GM12801 (cell line): ENCODE measurements around the gene MECP2.

ENCODE experiments used
- TF ChIP-seq, protein P1 (sequence below): IDR thresholded peaks from one replicate; pipeline ENCODE4 v1.5.1; 2011; ENCODE audit warnings: control low read depth; ENCODE audit not compliant: insufficient read length; ENCODE audit errors: extremely low read depth

Gene MECP2

DNA sequence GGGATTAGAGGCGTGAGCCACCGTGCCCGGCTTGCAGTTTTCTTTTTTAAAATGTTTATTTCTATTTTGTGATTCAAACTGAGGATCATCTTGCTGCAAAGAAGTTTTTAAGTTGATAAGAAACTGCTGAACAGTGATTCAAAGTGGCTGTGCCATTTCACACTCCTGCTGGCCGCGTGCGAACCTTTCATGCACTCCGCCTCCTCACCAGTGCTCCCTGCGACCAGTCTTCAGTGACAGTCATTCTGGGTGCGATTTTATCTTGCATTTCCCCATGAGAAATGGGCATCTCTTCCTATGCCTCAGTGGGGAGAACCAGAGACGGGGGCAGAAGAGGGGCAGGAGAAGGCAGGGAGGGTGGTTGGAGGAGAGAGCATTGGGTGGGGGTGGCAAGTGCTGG is 103.5 kb downstream of the MECP2 start:
- TF ChIP-seq, protein P1, sequence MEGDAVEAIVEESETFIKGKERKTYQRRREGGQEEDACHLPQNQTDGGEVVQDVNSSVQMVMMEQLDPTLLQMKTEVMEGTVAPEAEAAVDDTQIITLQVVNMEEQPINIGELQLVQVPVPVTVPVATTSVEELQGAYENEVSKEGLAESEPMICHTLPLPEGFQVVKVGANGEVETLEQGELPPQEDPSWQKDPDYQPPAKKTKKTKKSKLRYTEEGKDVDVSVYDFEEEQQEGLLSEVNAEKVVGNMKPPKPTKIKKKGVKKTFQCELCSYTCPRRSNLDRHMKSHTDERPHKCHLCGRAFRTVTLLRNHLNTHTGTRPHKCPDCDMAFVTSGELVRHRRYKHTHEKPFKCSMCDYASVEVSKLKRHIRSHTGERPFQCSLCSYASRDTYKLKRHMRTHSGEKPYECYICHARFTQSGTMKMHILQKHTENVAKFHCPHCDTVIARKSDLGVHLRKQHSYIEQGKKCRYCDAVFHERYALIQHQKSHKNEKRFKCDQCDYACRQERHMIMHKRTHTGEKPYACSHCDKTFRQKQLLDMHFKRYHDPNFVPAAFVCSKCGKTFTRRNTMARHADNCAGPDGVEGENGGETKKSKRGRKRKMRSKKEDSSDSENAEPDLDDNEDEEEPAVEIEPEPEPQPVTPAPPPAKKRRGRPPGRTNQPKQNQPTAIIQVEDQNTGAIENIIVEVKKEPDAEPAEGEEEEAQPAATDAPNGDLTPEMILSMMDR: no peak

DNA sequence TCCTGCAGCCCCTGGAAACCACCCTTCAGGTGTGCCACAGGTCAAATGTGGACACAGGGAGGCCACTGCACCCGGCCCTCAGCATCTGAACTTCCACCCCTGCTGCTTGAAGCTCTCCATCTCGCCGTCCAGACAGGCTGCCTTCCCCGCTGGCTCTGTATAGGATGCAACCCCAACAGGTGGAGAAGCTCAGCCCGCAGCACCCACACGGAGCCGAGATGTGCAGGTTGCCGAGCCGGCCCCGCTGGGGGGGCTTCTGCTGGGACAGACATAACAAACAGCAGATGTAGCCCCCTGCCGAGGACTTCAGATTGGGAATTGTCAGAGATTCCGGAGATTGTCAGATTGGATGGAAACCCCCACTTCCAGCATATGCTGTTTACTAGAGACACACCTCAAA is 104.4 kb downstream of the MECP2 start:
- TF ChIP-seq, protein P1: no peak

GRCh38 chrX:153992180-153992579 is 105.3 kb downstream of the MECP2 start:
- TF ChIP-seq, protein P1: no peak

GRCh38 chrX:153991013-153991580 is 106.4 kb downstream of the MECP2 start:
- TF ChIP-seq, protein P1: no peak

DNA sequence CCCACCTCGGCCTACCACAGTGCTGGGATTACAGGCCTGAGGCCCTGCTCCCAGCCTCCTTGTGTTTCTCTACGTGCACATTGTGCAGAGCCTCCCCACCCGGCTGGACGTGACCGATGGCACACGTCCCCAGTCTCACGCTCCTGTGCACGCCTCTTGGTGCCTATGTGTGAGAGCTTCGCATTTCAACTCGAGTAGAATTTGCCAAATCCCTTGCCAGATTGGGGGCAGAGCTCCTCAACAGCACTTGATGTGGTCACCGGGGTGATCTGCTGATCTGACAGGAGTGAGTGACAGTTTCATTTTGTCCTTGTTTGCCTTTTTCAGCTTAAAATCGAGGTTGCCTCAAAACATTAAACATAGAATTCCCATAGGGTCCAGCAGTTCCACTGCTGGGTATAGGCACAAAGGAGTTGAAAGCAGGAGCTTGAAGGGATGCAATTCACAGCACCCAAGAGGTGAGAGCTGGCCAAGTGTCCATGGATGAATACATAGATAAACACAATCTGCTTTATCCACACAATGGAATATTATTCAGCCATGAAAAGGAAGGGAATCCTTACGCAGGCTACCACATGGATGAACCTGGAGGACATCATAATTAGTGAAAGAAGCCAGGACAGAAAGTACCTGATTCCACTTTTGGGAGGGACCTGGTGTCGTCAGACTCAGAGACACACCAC is 107.4 kb downstream of the MECP2 start:
- TF ChIP-seq, protein P1: no peak

- TF ChIP-seq, protein P1: no peak
Measured at GRCh38 chrX:153988493-153988892, 109.0 kb downstream of the MECP2 start.

GRCh38 chrX:153984351-153985178 is 113.0 kb downstream of the MECP2 start:
- TF ChIP-seq, protein P1: no peak
